ENCODE results near the gene CDYL2.

Gene CDYL2

GRCh38 chr16:80703131-80704071 lies 101.0 kb downstream of the CDYL2 start:
- no peak for DNase-seq

DNA sequence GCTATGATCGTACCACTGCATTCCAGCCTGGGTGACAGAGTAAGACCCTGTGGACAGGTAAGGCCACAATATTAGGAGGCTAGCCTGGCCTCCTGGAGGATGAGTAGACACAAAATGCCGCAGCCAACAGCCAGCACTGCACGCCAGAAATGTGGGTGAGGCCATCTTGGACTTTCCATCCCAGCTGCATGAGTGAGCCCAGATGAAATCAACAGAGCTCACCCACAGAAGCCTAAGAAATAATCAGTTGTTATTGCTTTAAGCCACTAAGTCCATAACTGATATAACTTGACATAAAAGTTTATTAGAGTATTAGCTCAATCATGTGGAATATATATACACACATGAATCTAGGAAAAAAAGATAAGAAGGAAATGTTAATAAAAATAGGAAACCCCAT lies 101.7 kb downstream of the CDYL2 start:
- DNase-seq, result no peak

GRCh38 chr16:80700558-80700957 lies 103.8 kb downstream of the CDYL2 start:
- no peak for DNase-seq

- no peak for DNase-seq
Observed at GRCh38 chr16:80695020-80695419, 109.4 kb downstream of the CDYL2 start.

DNA sequence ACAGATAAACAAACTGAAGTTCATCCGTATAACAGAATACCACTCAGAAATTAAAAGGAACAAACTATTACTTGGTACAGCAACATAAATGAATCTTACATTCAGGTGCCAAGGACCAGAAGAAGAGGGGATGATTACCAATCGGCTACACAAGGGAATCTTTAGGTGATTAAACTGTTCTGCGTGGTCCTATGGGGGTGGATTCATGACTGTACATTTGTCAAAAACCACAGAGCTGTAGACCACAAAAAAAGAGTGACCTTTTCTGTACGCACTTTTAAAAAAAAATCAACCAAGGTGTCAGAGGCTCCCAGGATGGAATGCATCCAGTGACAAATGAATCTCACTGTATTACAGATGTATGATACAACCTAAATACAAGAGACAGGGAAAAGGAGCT lies 110.8 kb downstream of the CDYL2 start:
- DNase-seq, result no peak

GRCh38 chr16:80692270-80692669 lies 112.1 kb downstream of the CDYL2 start:
- DNase-seq, result no peak

GRCh38 chr16:80691111-80691741 lies 113.2 kb downstream of the CDYL2 start:
- no peak for DNase-seq

DNA sequence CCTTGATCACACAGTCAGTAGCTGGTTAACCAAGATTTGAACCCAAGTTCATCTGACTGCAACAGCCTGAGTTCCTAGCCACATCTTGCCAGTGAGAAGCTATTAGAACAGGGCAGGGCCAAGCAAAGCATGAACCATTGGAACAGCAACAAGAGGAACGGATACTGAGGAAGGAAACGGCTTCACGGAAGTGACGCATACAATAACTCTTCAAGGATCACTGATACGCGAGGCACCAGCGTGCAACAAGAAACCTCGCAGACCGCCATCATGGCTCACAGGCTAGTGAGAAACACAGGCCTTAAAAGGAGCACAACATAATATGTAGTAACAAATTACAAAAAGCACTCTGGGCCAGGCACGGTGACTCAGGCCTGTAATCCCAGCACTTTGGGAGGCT lies 114.9 kb downstream of the CDYL2 start:
- no peak for DNase-seq

GRCh38 chr16:80687606-80688005 lies 116.8 kb downstream of the CDYL2 start:
- DNase-seq, result no peak

GRCh38 chr16:80684906-80685305 lies 119.5 kb downstream of the CDYL2 start:
- DNase-seq, result no peak

GRCh38 chr16:80684136-80684765 lies 120.1 kb downstream of the CDYL2 start:
- DNase-seq, result no peak

DNA sequence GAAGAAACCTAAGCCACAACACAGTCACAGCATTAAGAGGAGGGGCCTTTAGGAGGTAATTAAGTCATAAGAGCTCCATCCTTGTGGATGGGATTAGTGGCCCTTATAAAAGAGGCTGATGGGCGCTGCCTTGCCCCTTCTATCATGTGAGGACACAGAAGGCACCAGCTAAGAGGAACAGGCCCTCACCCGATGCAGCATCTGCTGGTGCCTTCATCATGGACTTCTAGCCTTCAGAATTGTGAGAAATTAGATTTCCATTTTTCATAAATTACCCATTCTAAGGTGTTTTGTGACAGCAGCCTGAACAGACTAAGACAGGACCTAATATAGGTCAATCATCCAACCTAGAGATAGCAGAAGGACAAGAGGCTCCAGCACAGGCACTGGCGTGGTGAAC lies 120.8 kb downstream of the CDYL2 start:
- no peak for DNase-seq

DNA sequence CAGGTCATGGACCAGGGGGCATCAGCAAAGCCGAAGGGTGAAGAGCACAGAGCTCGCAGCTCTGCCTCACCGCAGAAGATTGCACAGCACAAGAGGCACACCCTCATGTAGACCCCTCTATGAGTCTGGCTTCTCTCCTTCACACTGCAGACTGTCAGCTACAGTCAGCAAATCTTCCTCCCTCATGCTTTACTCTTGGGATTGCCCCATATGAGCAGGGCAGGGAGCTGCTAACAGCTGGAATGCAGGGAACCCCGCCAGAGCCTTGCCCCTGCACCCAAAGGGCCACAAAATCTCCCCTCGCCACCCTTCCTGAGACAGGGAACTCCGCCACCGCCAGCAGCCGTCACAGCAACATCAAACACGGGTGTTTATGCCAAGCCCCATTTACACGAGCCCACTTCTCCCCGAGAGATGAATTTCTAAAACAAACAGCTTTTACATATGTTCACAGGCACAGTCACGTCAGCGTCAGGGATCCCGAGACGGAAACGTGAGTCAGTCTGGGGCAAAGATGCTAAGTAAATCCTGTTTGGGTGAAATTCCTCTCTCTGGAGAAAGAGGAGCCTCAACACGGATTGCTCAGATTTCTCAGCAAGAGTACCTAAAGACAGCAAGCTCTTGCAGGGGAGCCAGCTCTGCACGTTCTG lies 121.9 kb downstream of the CDYL2 start:
- DNase-seq, result no peak

DNA sequence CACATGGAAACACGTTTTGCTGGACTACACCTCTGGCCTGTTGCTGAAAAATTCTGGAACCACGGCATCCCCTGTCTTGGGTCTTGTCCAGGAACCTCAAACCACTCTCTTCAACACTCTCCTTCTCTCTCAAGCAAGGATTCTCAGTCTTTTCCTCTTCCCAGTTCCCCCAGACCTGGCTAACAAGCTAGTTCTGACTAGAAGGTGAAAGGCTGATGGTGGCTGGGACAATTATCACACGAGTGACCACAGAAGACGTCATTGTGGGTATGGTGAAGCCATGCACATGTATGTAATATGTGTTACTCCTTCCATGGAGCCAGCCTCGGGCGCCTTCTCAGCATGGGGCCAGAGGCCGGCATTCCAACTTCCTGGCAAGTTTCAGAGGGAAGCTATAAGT lies 123.0 kb downstream of the CDYL2 start:
- DNase-seq, result no peak

DNA sequence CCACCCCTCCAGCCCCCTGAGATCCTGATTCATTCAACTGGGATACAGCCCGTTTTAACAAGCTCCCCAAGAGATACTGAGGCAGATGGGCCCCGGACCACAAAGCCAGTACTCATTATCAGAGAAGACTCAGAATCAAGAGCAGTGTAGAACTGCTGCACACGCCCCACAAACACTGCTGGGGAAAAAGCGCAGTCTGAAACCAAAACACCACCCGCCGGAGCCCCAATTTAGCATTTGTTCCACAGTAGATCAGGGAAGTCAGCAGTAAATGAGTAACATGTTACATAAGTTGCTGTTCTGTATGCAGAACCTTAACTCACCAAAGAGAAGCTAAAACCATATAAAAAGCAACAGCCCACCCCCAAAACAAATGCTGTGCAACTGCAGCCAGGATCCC lies 123.6 kb downstream of the CDYL2 start:
- DNase-seq, result no peak

DNA sequence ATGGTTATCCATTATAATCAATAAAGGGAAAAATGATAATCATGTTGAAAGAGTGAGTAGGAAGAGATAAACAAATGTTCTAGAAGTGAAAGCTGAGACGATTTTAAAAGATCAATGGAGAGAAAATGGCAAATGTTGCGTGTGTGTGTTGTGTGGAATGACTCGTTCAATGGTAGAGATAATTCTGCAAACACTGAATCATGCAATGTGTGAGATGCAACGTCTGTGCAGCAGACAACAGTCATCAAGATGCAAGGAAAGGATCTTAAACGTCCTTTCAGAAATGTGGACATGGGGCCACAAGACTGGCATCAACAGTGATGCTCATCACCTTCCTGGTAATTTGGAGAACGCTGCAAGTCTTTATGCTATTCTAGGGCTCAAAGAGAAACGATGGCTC lies 124.4 kb downstream of the CDYL2 start:
- DNase-seq, result no peak

DNA sequence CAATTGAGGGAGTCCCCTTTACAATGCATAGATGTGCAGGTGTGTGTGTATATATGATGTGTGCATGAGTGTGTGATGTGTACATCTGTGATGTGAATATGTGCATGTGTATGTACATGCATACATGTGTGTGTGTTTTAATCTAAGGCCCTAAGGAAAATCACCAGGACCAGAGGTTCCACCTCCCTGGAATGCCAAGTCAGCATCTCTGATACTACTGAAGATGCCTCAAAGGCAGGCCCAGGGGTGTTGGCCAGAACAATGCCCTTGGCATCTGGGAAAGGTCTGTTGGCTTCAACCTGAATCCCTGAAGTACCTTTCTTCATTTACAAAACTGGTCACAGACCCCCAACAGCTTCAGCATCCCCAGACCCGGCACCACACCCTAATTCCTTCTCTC lies 129.5 kb downstream of the CDYL2 start:
- no peak for DNase-seq

DNA sequence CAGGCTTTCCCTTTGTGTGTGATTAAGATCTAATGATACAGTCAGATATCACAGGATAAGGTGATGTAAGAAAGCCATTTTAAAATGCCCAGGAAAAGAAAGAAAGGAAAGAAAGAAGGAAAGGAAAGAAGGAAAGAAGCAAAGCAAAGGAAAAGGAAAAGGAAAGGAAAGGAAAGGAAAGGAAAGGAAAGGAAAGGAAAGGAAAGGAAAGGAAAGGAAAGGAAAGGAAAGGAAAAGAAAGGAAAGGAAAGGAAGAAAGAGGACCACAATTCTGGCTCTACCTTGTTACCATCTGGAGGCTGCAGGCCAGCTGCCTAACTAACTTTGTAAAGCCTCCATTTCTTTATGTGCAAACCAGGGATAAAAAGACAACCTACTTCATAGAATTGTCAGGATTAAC lies 132.0 kb downstream of the CDYL2 start:
- DNase-seq, result no peak

- no peak for DNase-seq
Observed at GRCh38 chr16:80671281-80671849, 133.0 kb downstream of the CDYL2 start.

GRCh38 chr16:80670170-80670865 lies 134.1 kb downstream of the CDYL2 start:
- no peak for DNase-seq

DNA sequence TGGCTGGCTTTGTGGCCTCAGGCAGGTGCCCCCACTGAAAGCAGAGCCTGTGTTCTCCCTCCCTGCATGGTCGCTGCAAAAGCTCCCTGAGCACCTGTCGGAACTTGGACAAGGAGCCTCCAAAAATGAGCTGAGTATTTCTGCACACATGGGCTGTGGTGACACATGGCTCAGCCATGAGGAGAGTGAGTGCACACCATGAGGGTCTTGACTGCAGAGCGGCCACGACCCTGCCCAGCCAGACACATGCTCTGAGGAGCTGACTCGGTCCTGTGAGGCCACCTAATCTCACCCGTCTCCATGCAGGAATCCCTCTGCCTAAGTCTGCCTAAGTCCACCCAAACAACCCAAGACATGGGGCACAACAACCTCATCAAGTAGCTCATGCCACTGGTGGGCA lies 134.7 kb downstream of the CDYL2 start:
- no peak for DNase-seq

- DNase-seq, result no peak
Observed at GRCh38 chr16:80667925-80668324, 136.5 kb downstream of the CDYL2 start.

DNA sequence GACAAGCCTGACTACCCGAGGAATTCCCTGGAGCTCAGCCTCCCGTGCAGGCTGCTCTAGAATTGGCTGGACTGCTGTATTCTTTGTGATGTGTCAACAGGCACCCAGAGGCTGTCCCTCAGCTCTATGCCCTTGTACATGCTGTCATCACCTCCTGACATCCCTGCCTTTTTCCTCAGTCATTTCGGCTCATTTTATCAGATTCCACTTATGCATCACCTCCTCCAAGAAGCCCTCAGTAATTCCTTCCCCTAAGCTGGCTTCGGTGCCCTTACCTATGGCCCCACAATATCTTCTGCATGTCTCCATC lies 137.2 kb downstream of the CDYL2 start:
- no peak for DNase-seq
